ENCODE measurements around the gene DDAH1.
A peak's percentile ranks its signal among the peaks of the same experiment; 100 is the strongest.

Gene DDAH1

GRCh38 chr1:85295654-85296053 lies 169.3 kb downstream of the DDAH1 start:
- Mint-ChIP-seq H3K27ac (no peak overlapping the region), H3K9me3 (no peaks in the 10 kb centered on the region), H3K4me1 (ENCODE audit: low read depth) (peaks cover 33% of the 10 kb centered on the region), H3K4me3 (no peak overlapping the region), H3K36me3 (ENCODE audit: low read depth) (no peaks in the 10 kb centered on the region), H3K27me3 (peaks cover 26% of the 10 kb centered on the region)

- Mint-ChIP-seq H3K4me1 (ENCODE audit: low read depth) (peaks cover 39% of the 10 kb centered on the region), H3K4me3 (no peak overlapping the region), H3K36me3 (ENCODE audit: low read depth) (no peaks in the 10 kb centered on the region), H3K9me3 (no peaks in the 10 kb centered on the region), H3K27me3 (peaks cover 26% of the 10 kb centered on the region), H3K27ac (no peak overlapping the region)
Observed at GRCh38 chr1:85295006-85295431, 169.9 kb downstream of the DDAH1 start.

- peaks cover 20% of the 10 kb centered on the region for H3K4me1 Mint-ChIP-seq (ENCODE audit: low read depth)
- no peak overlapping the region for H3K4me3 Mint-ChIP-seq
- H3K36me3 Mint-ChIP-seq (ENCODE audit: low read depth): no peaks in the 10 kb centered on the region
- no peak overlapping the region for H3K27ac Mint-ChIP-seq
- H3K27me3 Mint-ChIP-seq: peaks cover 19% of the 10 kb centered on the region
- H3K9me3 Mint-ChIP-seq: no peaks in the 10 kb centered on the region
Observed at GRCh38 chr1:85290826-85291225, 174.1 kb downstream of the DDAH1 start.

GRCh38 chr1:85289848-85290335 lies 175.1 kb downstream of the DDAH1 start:
- Mint-ChIP-seq H3K4me1 (ENCODE audit: low read depth) (peaks cover 16% of the 10 kb centered on the region), H3K27me3 (peaks cover 15% of the 10 kb centered on the region), H3K36me3 (ENCODE audit: low read depth) (no peaks in the 10 kb centered on the region), H3K27ac (no peak overlapping the region), H3K4me3 (no peak overlapping the region), H3K9me3 (no peaks in the 10 kb centered on the region)

- Mint-ChIP-seq H3K9me3 (no peaks in the 10 kb centered on the region), H3K36me3 (ENCODE audit: low read depth) (no peaks in the 10 kb centered on the region), H3K4me3 (no peak overlapping the region), H3K4me1 (ENCODE audit: low read depth) (peaks cover 14% of the 10 kb centered on the region), H3K27ac (no peak overlapping the region), H3K27me3 (peaks cover 15% of the 10 kb centered on the region)
Observed at GRCh38 chr1:85289207-85289847, 175.6 kb downstream of the DDAH1 start.

GRCh38 chr1:85284202-85284601 lies 180.8 kb downstream of the DDAH1 start:
- H3K4me1 Mint-ChIP-seq (ENCODE audit: low read depth): peaks cover 6% of the 10 kb centered on the region
- H3K27ac Mint-ChIP-seq: no peak overlapping the region
- no peak overlapping the region for H3K4me3 Mint-ChIP-seq
- H3K9me3 Mint-ChIP-seq: no peaks in the 10 kb centered on the region
- H3K27me3 Mint-ChIP-seq: peaks cover 11% of the 10 kb centered on the region
- H3K36me3 Mint-ChIP-seq (ENCODE audit: low read depth): no peaks in the 10 kb centered on the region

GRCh38 chr1:85283475-85284199 lies 181.3 kb downstream of the DDAH1 start:
- H3K9me3 Mint-ChIP-seq: no peaks in the 10 kb centered on the region
- no peak overlapping the region for H3K27ac Mint-ChIP-seq
- no peak overlapping the region for H3K4me3 Mint-ChIP-seq
- H3K4me1 Mint-ChIP-seq (ENCODE audit: low read depth): peaks cover 12% of the 10 kb centered on the region
- no peaks in the 10 kb centered on the region for H3K36me3 Mint-ChIP-seq (ENCODE audit: low read depth)
- H3K27me3 Mint-ChIP-seq: peaks cover 11% of the 10 kb centered on the region

GRCh38 chr1:85282424-85282823 lies 182.5 kb downstream of the DDAH1 start:
- H3K9me3 Mint-ChIP-seq: no peaks in the 10 kb centered on the region
- H3K4me1 Mint-ChIP-seq (ENCODE audit: low read depth): peaks cover 14% of the 10 kb centered on the region
- H3K36me3 Mint-ChIP-seq (ENCODE audit: low read depth): no peaks in the 10 kb centered on the region
- no peak overlapping the region for H3K27ac Mint-ChIP-seq
- H3K27me3 Mint-ChIP-seq: peaks cover 11% of the 10 kb centered on the region
- H3K4me3 Mint-ChIP-seq: no peak overlapping the region

GRCh38 chr1:85280636-85281035 lies 184.3 kb downstream of the DDAH1 start:
- Mint-ChIP-seq H3K9me3 (no peaks in the 10 kb centered on the region), H3K4me1 (ENCODE audit: low read depth) (peaks cover 18% of the 10 kb centered on the region), H3K4me3 (no peak overlapping the region), H3K27ac (no peak overlapping the region), H3K27me3 (peaks cover 11% of the 10 kb centered on the region), H3K36me3 (ENCODE audit: low read depth) (no peaks in the 10 kb centered on the region)

GRCh38 chr1:85279458-85280080 lies 185.4 kb downstream of the DDAH1 start:
- peaks cover 9% of the 10 kb centered on the region for H3K36me3 Mint-ChIP-seq (ENCODE audit: low read depth)
- H3K9me3 Mint-ChIP-seq: no peaks in the 10 kb centered on the region
- no peak overlapping the region for H3K4me3 Mint-ChIP-seq
- peaks cover 11% of the 10 kb centered on the region for H3K27me3 Mint-ChIP-seq
- H3K27ac Mint-ChIP-seq: no peak overlapping the region
- peaks cover 28% of the 10 kb centered on the region for H3K4me1 Mint-ChIP-seq (ENCODE audit: low read depth)

- H3K4me1 Mint-ChIP-seq (ENCODE audit: low read depth): peaks cover 35% of the 10 kb centered on the region
- H3K27me3 Mint-ChIP-seq: peaks cover 11% of the 10 kb centered on the region
- H3K9me3 Mint-ChIP-seq: no peaks in the 10 kb centered on the region
- peaks cover 13% of the 10 kb centered on the region for H3K36me3 Mint-ChIP-seq (ENCODE audit: low read depth)
- no peak overlapping the region for H3K4me3 Mint-ChIP-seq
- H3K27ac Mint-ChIP-seq: no peak overlapping the region
Observed at GRCh38 chr1:85278853-85279314, 186.1 kb downstream of the DDAH1 start.

- peaks cover 11% of the 10 kb centered on the region for H3K27me3 Mint-ChIP-seq
- peaks cover 46% of the 10 kb centered on the region for H3K4me1 Mint-ChIP-seq (ENCODE audit: low read depth)
- no peak overlapping the region for H3K27ac Mint-ChIP-seq
- peak overlapping the region; percentile 14 for H3K4me3 Mint-ChIP-seq
- H3K36me3 Mint-ChIP-seq (ENCODE audit: low read depth): peaks cover 24% of the 10 kb centered on the region
- no peaks in the 10 kb centered on the region for H3K9me3 Mint-ChIP-seq
Observed at GRCh38 chr1:85277802-85278201, 187.2 kb downstream of the DDAH1 start.

GRCh38 chr1:85276978-85277639 lies 187.8 kb downstream of the DDAH1 start:
- Mint-ChIP-seq H3K4me1 (ENCODE audit: low read depth) (peaks cover 50% of the 10 kb centered on the region), H3K36me3 (ENCODE audit: low read depth) (peaks cover 27% of the 10 kb centered on the region), H3K9me3 (no peaks in the 10 kb centered on the region), H3K27ac (peak overlapping the region; percentile 65), H3K27me3 (peaks cover 9% of the 10 kb centered on the region), H3K4me3 (peak overlapping the region; percentile 89)

GRCh38 chr1:85276215-85276977 lies 188.6 kb downstream of the DDAH1 start, which contains the start of gene BCL10:
Gene BCL10, minus strand, starts transcription at chr1:85276632. Its CDS starts 280 bp downstream, at chr1:85276352.
- Mint-ChIP-seq H3K36me3 (ENCODE audit: low read depth) (peaks cover 34% of the 10 kb centered on the region), H3K4me3 (peak within 1 kb of the TSS; percentile 89), H3K27ac (peak within 1 kb of the TSS; percentile 88), H3K27me3 (peaks cover 5% of the 10 kb centered on the region), H3K4me1 (ENCODE audit: low read depth) (peaks cover 55% of the 10 kb centered on the region), H3K9me3 (no peaks in the 10 kb centered on the region)
